AG10803 (cell line): ENCODE data around the gene KCNAB3.
A peak's percentile ranks its signal among the peaks of the same experiment; 100 is the strongest.

Experiments
- DNase-seq: peaks from one replicate; pipeline ENCODE4 v3.0.0; 2010; ENCODE audit warnings: low read depth
- H3K4me3 ChIP-seq: 2 replicates; pipeline ENCODE4 v1.5.1; 2011; ENCODE audit warnings: mild to moderate bottlenecking, low read length, control low read depth
- CTCF ChIP-seq: conservative IDR thresholded peaks from 2 replicates; pipeline ENCODE4 v1.5.1; 2011; ENCODE audit warnings: mild to moderate bottlenecking, low read length, control low read depth, inconsistent platforms

The KCNAB3 gene

DNA sequence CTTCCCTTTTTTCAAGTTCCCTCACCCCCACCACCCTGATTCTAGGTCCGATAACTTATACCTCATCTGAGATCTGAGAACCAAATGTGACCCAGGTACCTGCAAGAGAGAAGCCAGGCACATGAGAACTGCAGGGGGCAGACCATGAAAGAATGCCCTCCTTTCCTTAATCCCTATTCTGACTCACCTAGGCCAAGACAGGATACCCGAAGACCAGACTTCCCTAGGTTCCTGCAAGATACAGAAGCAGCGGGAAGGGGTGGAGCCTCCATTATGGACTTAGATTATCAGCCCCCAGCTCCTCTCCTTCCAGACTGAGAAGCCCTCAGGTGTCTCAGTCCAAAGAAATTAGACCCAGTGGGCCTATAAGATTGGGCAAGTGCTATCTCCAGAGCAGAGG, 2.1 kb downstream of the KCNAB3 start:
- no peak for DNase-seq
- H3K4me3 ChIP-seq = no peak overlapping the region
- TF ChIP-seq CTCF = no peak

DNA sequence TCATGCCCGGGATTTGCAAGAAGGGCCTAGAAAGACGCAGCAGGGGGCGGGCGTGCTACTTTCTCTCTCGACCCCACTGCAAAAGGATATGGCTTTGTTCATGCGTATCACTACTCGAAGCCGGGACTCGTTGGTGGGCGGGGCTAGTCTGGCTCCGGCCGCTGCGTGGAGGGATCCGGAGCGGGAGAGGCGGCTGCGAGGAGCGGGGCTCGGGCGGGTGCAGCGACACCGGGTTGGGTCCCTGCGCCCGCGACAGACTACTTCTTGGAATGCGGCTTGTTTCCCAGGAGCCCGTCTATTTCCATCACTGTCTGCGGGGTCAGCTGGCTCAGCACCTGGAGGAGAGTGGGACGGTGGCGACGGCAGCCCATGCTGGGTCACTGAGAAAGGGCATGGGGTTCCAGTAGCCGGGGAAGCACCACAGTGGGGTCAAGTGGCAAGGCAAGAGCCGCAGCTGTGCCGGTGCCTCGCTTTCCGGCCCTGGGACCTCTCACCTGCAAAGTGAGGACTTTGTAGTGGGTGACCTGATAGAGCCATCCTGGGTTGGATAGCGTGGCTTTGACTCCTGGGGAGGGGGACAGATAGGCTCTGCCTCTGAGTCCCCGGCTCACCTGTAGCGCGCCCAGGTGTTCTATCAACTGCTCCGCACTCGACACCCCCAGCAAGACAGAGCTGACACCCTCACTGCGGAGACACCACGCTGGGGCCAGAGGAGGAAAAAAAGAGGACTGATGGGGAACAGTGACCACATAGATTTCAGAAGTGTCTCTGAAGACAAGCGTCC, 6.6 kb downstream of the KCNAB3 start:
- H3K4me3 ChIP-seq = peak overlapping the region; percentile 60
- peak; percentile 78 for DNase-seq
- TF ChIP-seq CTCF = no peak

DNA sequence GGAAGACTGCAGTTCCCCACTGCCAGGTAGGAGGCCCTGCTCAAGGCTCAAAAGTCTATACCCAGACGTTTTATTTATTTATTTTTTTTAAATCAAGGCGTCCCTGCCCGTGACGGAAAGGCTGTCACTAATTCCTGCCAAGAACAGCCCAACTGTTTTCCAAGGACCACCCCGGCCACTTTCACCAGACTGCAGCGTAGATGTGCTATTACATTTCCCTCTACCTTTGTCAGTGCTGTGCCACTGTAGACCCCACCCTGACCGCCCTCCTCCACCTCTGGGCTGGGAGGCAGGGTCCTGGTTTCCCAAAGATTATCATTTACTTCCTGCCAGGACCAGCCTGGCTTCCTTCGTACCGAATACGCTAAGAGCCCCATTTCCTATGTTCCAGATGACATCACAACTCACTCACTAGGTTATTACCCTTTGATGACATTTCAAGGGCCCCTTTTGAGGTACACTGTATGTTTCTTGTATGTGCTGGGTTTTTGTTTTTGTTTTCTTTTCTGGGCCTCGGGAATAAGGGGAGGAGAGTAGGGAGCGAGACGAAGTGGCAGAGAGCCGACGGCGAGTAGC, 7.3 kb downstream of the KCNAB3 start:
- peak overlapping the region; percentile 60 for H3K4me3 ChIP-seq
- no peak for DNase-seq
- TF ChIP-seq CTCF = no peak

GRCh38 chr17:7916808-7917207, 12.8 kb downstream of the KCNAB3 start:
- peak; percentile 59 for DNase-seq
- no peak overlapping the region for H3K4me3 ChIP-seq
- TF ChIP-seq CTCF = no peak

DNA sequence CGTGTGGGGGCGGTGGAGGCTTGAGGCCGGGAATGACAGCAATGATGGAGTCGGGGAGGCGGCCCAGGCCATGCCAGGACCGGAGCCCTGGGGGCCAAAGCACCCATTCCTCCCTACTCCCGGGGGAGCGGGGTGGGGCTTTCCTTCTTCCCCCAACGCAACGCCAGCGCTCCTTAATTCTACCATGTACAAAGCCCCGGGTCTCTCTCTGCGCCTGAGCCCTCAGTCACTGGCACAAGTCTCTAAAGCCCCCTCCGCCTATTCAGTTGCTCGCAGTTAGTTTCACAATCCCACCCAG, 13.3 kb downstream of the KCNAB3 start:
- DNase-seq = no peak
- peak overlapping the region; percentile 60 for H3K4me3 ChIP-seq
- TF ChIP-seq CTCF = no peak

- DNase-seq = peak; percentile 93
- TF ChIP-seq CTCF = no peak
- peak within 1 kb of the TSS; percentile 71 for H3K4me3 ChIP-seq
Measured at GRCh38 chr17:7915611-7916384, 13.9 kb downstream of the KCNAB3 start, which contains the start of gene RNF227. RNF227 (minus strand) TSS chr17:7916289; CDS start chr17:7916195, 94 bp downstream.

- TF ChIP-seq CTCF = no peak
- DNase-seq = peak; percentile 42
- H3K4me3 ChIP-seq = peak overlapping the region; percentile 71
Measured at GRCh38 chr17:7915179-7915610, 14.5 kb downstream of the KCNAB3 start.
